ENCODE data around the gene LRRFIP2.

DNA sequence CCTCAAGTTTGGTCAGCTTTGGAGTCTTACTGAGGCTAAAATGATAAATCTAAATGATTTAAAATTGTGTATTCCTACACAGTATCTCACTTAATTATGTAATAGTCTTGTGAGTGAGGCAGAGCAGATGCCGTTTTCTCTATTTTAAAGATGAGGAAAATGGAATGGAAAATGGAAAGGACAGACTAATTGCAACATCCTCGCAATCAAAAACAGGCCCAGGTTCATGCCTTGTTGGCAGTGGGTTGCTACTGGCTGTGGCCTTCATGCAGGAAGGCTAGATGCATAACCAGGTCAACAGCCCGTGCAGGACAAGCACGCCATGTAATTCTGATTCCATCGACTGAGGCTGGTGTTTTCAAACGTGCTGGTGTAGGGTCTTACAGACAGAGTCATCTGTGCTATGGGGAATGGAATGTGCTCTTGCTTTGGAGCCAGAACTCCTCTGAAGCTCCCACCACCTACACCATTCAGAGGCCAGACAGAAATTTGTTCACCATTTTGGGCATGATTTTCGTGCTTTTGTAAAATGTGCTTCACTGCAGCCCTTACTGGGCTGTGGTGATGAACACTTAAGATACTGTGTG, 143.2 kb downstream of the LRRFIP2 start:
- TF ChIP-seq EZH2 (IDR thresholded peaks at IDR 0.05; ENCODE audit: borderline replicate concordance, low read length), result no peak
- TF ChIP-seq, protein P1, sequence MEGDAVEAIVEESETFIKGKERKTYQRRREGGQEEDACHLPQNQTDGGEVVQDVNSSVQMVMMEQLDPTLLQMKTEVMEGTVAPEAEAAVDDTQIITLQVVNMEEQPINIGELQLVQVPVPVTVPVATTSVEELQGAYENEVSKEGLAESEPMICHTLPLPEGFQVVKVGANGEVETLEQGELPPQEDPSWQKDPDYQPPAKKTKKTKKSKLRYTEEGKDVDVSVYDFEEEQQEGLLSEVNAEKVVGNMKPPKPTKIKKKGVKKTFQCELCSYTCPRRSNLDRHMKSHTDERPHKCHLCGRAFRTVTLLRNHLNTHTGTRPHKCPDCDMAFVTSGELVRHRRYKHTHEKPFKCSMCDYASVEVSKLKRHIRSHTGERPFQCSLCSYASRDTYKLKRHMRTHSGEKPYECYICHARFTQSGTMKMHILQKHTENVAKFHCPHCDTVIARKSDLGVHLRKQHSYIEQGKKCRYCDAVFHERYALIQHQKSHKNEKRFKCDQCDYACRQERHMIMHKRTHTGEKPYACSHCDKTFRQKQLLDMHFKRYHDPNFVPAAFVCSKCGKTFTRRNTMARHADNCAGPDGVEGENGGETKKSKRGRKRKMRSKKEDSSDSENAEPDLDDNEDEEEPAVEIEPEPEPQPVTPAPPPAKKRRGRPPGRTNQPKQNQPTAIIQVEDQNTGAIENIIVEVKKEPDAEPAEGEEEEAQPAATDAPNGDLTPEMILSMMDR (conservative IDR thresholded peaks at IDR 0.05 in 1 of 2, IDR thresholded peaks at IDR 0.05 in 1 of 2; ENCODE audit: extremely low read depth in 1 of 2, insufficient read depth in 1 of 2, low read depth in 1 of 2, low read length in 2 of 2), result no peak

Data from mammary epithelial cell (primary cell).